ENCODE results near the gene MAN1C1. TPM values are rescaled to one million over a fixed set of nuclear protein-coding genes. Genes with fewer than 3 reads are reported as not detected.

The MAN1C1 gene
- total RNA-seq, 2 donors from 2014 or later = 4.4 to 10.9 TPM

DNA sequence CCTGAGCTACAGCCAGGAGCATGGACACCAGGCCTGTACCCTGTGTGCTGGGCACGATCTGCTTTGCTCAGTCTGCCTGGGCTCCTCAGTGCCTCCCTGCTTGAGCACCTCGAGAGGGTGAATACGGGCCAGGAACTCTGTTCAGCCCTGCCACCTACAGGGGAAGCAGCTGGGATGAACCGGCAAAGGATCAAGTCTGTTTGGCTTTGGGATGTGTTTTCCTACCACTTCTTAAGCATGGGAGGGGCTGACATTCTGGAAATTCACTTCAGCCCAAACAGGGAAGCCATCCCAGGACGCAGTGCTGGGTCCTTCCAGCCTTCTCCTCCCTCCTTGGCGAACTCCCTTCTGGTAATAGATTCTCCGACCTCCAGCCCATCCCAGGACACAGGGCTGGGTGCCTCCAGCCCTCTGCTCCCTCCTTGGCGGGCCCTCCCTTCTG lies 127.6 kb downstream of the MAN1C1 start:
- H3K4me3 ChIP-seq = no peak overlapping the region

DNA sequence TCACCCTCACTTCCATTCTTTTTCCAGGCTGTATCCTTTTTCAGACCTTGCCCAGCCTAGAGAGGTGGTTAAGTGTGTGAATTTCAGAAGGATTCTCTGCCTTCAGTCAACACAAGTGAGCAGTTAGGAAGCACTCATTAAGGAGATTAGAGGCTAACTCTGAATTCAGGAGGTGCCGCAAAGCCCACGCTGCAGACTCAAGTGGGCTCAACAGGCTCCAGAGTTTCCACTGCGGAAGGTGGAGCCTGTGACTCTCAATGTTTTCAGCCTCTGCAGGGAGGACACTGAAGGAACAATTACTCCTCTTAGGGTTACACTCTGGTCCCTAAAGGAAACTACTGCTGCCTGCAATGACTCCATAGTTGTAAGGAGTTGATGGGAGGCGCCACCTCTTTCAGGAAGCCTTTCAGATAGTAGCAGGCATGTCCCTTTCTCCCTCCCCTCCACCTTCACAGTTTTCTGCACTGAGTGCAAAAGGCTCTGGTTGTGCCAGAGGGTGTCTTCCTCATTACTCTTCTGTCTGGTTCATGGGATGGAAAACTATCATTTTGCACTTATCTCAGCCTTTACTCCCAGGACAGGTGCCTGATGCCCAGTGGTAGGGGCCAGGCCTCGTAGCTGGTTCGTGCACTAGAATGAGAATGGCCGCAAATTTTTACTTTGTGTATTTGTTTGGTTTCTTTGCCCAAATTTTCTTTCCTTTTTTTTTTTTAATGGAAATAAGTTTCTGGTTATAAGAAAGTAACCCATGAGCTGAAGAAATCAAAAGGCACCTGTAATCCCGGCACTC lies 128.2 kb downstream of the MAN1C1 start:
- peak overlapping the region in 2 of 4 donors; percentile 39 to 67 for H3K27ac ChIP-seq
- DNase-seq (no peak), ATAC-seq (no peak)
- intact Hi-C loops (cut with DNase I) = no loop called here
- WGBS, 2 donors = 89 to 98% methylated on average over 6 to 8 of the region's 8 CpGs
- H3K4me1 ChIP-seq = peaks cover 18% of the 10 kb centered on the region
- no peak overlapping the region for H3K4me3 ChIP-seq
- TF ChIP-seq POLR2A (IDR thresholded peaks at IDR 0.05) = no peak
- H3K27me3 ChIP-seq = no peaks in the 10 kb centered on the region
- no peaks in the 10 kb centered on the region for H3K36me3 ChIP-seq (replicated peaks in 1 of 2; ENCODE audit: insufficient read depth in 1 of 2, low read depth in 2 of 2)
- H3K9me3 ChIP-seq = no peaks in the 10 kb centered on the region

More for the DNA sequence above, 127.6 kb downstream of the MAN1C1 start:
- intact Hi-C loops (cut with DNase I) = no loop called here
- ATAC-seq = peak; percentile 69
- H3K9me3 ChIP-seq = no peaks in the 10 kb centered on the region
- WGBS, 2 donors = 43 to 51% methylated on average over 7 to 8 of the region's 8 CpGs
- no peaks in the 10 kb centered on the region for H3K36me3 ChIP-seq (replicated peaks in 1 of 2; ENCODE audit: insufficient read depth in 1 of 2, low read depth in 2 of 2)
- no peak for TF ChIP-seq POLR2A (IDR thresholded peaks at IDR 0.05)
- TF ChIP-seq, protein P1, sequence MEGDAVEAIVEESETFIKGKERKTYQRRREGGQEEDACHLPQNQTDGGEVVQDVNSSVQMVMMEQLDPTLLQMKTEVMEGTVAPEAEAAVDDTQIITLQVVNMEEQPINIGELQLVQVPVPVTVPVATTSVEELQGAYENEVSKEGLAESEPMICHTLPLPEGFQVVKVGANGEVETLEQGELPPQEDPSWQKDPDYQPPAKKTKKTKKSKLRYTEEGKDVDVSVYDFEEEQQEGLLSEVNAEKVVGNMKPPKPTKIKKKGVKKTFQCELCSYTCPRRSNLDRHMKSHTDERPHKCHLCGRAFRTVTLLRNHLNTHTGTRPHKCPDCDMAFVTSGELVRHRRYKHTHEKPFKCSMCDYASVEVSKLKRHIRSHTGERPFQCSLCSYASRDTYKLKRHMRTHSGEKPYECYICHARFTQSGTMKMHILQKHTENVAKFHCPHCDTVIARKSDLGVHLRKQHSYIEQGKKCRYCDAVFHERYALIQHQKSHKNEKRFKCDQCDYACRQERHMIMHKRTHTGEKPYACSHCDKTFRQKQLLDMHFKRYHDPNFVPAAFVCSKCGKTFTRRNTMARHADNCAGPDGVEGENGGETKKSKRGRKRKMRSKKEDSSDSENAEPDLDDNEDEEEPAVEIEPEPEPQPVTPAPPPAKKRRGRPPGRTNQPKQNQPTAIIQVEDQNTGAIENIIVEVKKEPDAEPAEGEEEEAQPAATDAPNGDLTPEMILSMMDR (IDR thresholded peaks at IDR 0.05) = peak in 4 of 7 experiments; percentile 40 to 51 (median 44)
- DNase-seq = peak; percentile 51 to 68 (median 64)
- peak overlapping the region in 3 of 4 donors; percentile 39 to 67 (median 45) for H3K27ac ChIP-seq
- peaks cover 18% of the 10 kb centered on the region for H3K4me1 ChIP-seq
- no peaks in the 10 kb centered on the region for H3K27me3 ChIP-seq

DNA sequence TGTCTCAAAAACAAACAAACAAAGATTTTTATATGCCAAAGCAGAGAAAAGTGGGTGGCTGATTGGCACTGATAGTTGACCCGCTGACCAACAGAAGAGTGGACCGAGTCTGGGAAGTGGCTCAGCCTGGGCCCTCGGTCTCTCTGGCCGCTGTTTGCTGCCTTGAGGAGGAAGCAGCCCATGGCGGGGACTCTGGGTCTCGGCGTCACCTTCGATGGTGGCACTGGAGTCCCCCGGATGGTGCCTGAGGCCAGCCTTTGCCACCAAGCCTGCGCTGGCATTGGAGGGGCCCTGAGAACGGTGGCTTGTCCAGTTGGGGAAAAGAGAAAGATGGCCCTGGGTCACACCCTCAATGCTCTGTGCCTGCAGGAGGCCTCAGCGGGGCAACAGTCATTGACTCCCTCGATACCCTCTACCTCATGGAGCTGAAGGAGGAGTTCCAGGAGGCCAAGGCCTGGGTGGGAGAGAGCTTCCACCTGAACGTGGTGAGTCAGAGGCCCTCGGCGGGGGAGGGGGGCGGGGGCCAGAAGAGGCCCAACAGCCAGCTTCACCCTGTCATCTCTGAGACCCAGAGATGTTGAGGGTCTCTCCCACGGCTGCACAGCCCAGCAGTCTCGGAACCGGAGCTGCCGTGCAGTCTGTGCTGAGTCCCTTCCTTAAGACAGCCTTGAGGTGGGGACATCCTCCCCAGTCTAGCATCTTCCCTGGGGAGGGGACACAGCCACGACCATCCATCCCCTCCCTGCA lies 129.9 kb downstream of the MAN1C1 start:
- H3K9me3 ChIP-seq = no peaks in the 10 kb centered on the region
- ATAC-seq (no peak), DNase-seq (no peak)
- no peaks in the 10 kb centered on the region for H3K36me3 ChIP-seq (replicated peaks in 1 of 2; ENCODE audit: insufficient read depth in 1 of 2, low read depth in 2 of 2)
- intact Hi-C loops (cut with DNase I) = no loop called here
- peaks cover 18% of the 10 kb centered on the region for H3K4me1 ChIP-seq
- H3K27ac ChIP-seq = no peak overlapping the region
- TF ChIP-seq POLR2A (IDR thresholded peaks at IDR 0.05) = no peak
- TF ChIP-seq, protein P1 (IDR thresholded peaks at IDR 0.05) = no peak
- H3K27me3 ChIP-seq = no peaks in the 10 kb centered on the region
- WGBS, 2 donors = 94% methylated on average over 17 to 22 of the region's 22 CpGs
- H3K4me3 ChIP-seq = no peak overlapping the region

DNA sequence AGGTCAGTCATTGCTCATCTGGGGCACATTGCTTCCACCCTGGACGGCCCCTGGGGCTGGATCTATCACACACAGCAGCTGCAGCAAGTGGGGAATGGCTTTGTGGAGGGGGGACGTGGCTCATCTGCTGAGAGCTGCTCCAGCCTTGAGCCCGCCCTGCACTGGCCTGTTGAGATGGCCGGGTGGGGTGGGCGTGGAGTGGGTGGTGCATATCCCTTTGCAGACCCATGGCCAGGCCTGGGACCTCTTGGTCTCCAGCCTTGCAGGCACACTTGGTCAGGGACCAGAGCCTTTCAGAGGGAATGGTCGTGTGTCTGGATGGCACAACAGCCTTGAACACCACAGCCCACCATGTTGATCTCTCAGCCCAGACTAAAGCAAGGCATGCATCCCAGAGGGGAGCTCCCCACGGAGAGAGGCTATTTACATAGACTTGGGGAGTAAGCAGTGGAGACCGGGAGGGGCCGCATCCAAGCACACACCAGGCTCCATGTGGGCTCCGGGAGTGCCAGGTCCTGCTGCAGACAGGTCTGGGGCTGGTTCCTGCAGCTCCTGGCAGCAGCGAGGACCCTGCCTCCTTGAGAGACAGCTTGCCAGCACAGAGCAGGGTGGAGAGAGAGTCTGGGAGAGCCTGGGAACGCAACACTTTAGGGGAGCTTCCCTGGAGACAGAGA lies 130.6 kb downstream of the MAN1C1 start:
- H3K27ac ChIP-seq = no peak overlapping the region
- no peaks in the 10 kb centered on the region for H3K27me3 ChIP-seq
- H3K4me3 ChIP-seq = no peak overlapping the region
- no peaks in the 10 kb centered on the region for H3K9me3 ChIP-seq
- intact Hi-C loops (cut with DNase I) = no loop called here
- WGBS, 2 donors = 83 to 90% methylated on average over 4 to 12 of the region's 12 CpGs
- no peak for ATAC-seq
- no peak for DNase-seq
- TF ChIP-seq, protein P1 (IDR thresholded peaks at IDR 0.05) = no peak
- no peak for TF ChIP-seq POLR2A (IDR thresholded peaks at IDR 0.05)
- peaks cover 18% of the 10 kb centered on the region for H3K4me1 ChIP-seq
- H3K36me3 ChIP-seq (replicated peaks in 1 of 2; ENCODE audit: insufficient read depth in 1 of 2, low read depth in 2 of 2) = no peaks in the 10 kb centered on the region

Data from body of pancreas (tissue), 4 donors.